Breast epithelium (tissue), 3 donors: Measurements from ENCODE around the gene FBXL3.

Experiments used
- POLR2A ChIP-seq: fragments of 450-650 bp; IDR thresholded peaks from one replicate; pipeline ENCODE4 v1.6.1; 2016; ENCODE audit warnings: antibody characterized with exemption, mild to moderate bottlenecking, moderate library complexity
- POLR2AphosphoS5 ChIP-seq, 3 donors: sonication (generic); formaldehyde crosslinking; IDR thresholded peaks; one replicate each; pipeline ENCODE4 v1.6.1; 2017; ENCODE audit warnings: antibody characterized with exemption in 3 of 3
- TF ChIP-seq, protein P1 (sequence below), 3 donors: fragments of 450-650 bp; IDR thresholded peaks; one replicate each; pipeline ENCODE4 v1.5.1; 2016 to 2017; ENCODE audit warnings: antibody characterized with exemption in 3 of 3, mild to moderate bottlenecking in 3 of 3, moderate library complexity in 3 of 3

DNA sequence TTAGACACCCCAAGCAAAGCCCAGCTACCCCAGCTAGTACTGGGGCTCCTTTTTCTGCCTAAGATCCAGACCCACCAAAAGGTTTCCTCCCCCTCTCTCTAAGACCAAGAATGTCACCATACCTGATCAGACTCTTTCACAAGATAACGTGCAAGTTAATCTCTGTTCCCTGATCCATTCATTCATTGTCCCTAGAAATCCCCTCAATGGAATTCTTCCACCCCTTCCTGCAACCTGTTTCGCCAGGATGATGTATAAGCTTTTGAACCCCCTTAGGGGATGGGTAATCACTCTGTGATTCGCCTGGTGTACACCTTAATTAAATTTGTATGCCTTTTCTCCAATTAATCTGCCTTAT, 52.4 kb downstream of the FBXL3 start:
- TF ChIP-seq, protein P1, sequence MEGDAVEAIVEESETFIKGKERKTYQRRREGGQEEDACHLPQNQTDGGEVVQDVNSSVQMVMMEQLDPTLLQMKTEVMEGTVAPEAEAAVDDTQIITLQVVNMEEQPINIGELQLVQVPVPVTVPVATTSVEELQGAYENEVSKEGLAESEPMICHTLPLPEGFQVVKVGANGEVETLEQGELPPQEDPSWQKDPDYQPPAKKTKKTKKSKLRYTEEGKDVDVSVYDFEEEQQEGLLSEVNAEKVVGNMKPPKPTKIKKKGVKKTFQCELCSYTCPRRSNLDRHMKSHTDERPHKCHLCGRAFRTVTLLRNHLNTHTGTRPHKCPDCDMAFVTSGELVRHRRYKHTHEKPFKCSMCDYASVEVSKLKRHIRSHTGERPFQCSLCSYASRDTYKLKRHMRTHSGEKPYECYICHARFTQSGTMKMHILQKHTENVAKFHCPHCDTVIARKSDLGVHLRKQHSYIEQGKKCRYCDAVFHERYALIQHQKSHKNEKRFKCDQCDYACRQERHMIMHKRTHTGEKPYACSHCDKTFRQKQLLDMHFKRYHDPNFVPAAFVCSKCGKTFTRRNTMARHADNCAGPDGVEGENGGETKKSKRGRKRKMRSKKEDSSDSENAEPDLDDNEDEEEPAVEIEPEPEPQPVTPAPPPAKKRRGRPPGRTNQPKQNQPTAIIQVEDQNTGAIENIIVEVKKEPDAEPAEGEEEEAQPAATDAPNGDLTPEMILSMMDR (IDR thresholded peaks at IDR 0.05), result no peak
- TF ChIP-seq POLR2AphosphoS5 (IDR thresholded peaks at IDR 0.05), result no peak
- no peak for TF ChIP-seq POLR2A
